ENCODE data around the gene CORO1C. TPM values are rescaled to one million over a fixed set of nuclear protein-coding genes. Genes with fewer than 3 reads are reported as not detected.

CORO1C gene
- polyA plus RNA-seq, 1 donor from 2014 or later, result 123 TPM

- H3K36me3 ChIP-seq (ENCODE audit: insufficient read depth, low read length), result no peaks in the 10 kb centered on the region
Observed at GRCh38 chr12:108621161-108621560, 110.2 kb downstream of the CORO1C start.

GRCh38 chr12:108620236-108620879, 111.0 kb downstream of the CORO1C start:
- Histone ChIP-seq H2AFZ (ENCODE audit: low read depth, low read length) (no peak overlapping the region), H3K79me2 (replicated peaks; ENCODE audit: insufficient read depth, low read length) (no peaks in the 10 kb centered on the region), H3K27me3 (ENCODE audit: insufficient read depth, low read depth, low read length) (no peaks in the 10 kb centered on the region), H3K4me3 (ENCODE audit: low read length) (no peak overlapping the region), H3K9ac (ENCODE audit: low read length) (no peak overlapping the region), H3F3A (ENCODE audit: insufficient read depth, low read length, poor library complexity, severe bottlenecking) (no peaks in the 10 kb centered on the region), H3K4me2 (ENCODE audit: low read length) (no peak overlapping the region), H3K27ac (ENCODE audit: low read length) (no peak overlapping the region), H3K9me3 (ENCODE audit: low read length) (no peaks in the 10 kb centered on the region), H4K20me1 (ENCODE audit: insufficient read depth) (no peaks in the 10 kb centered on the region), H3K9me2 (ENCODE audit: insufficient read depth, low read length) (no peaks in the 10 kb centered on the region), H3K36me3 (ENCODE audit: insufficient read depth, low read length) (no peaks in the 10 kb centered on the region)
- no peak for TF ChIP-seq CTCF (IDR thresholded peaks at IDR 0.05; ENCODE audit: poor library complexity, severe bottlenecking)

More at GRCh38 chr12:108621161-108621560, 110.2 kb downstream of the CORO1C start:
- TF ChIP-seq EZH2 (IDR thresholded peaks at IDR 0.05; ENCODE audit: borderline replicate concordance, insufficient read depth, low read length, poor library complexity, severe bottlenecking), result no peak
- no peak for TF ChIP-seq TAF1 (IDR thresholded peaks at IDR 0.05; ENCODE audit: low read depth)
- no peak for TF ChIP-seq MXI1 (conservative IDR thresholded peaks at IDR 0.05; ENCODE audit: poor library complexity, severe bottlenecking)
- TF ChIP-seq POLR2AphosphoS5 (IDR thresholded peaks at IDR 0.05), result no peak
- TF ChIP-seq SMC3 (conservative IDR thresholded peaks at IDR 0.05; ENCODE audit: poor library complexity), result no peak
- no peak for TF ChIP-seq REST (IDR thresholded peaks at IDR 0.05; ENCODE audit: borderline replicate concordance)
- TF ChIP-seq EP300 (conservative IDR thresholded peaks at IDR 0.05; ENCODE audit: poor library complexity, severe bottlenecking), result no peak
- TF ChIP-seq CTCF (IDR thresholded peaks at IDR 0.05; ENCODE audit: poor library complexity, severe bottlenecking), result no peak
- no peak for TF ChIP-seq RAD21 (conservative IDR thresholded peaks at IDR 0.05)
- Histone ChIP-seq H3K79me2 (replicated peaks; ENCODE audit: insufficient read depth, low read length) (no peaks in the 10 kb centered on the region), H3K4me2 (ENCODE audit: low read length) (no peak overlapping the region), H2AFZ (ENCODE audit: low read depth, low read length) (no peak overlapping the region), H3K9ac (ENCODE audit: low read length) (no peak overlapping the region), H3K27me3 (ENCODE audit: insufficient read depth, low read depth, low read length) (no peaks in the 10 kb centered on the region), H4K20me1 (ENCODE audit: insufficient read depth) (no peaks in the 10 kb centered on the region), H3K9me3 (ENCODE audit: low read length) (no peaks in the 10 kb centered on the region), H3K27ac (ENCODE audit: low read length) (no peak overlapping the region), H3K9me2 (ENCODE audit: insufficient read depth, low read length) (no peaks in the 10 kb centered on the region), H3K4me3 (ENCODE audit: low read length) (no peak overlapping the region), H3F3A (ENCODE audit: insufficient read depth, low read length, poor library complexity, severe bottlenecking) (no peaks in the 10 kb centered on the region)
